Measurements from ENCODE around the gene FAM107B. TPM values are rescaled to one million over a fixed set of nuclear protein-coding genes. Genes with fewer than 3 reads are reported as not detected.
A peak's percentile ranks its signal among the peaks of the same experiment; 100 is the strongest.

FAM107B gene
- total and polyA plus RNA-seq, 4 donors: 24.9 to 58.1 (median 30.9) TPM

DNA sequence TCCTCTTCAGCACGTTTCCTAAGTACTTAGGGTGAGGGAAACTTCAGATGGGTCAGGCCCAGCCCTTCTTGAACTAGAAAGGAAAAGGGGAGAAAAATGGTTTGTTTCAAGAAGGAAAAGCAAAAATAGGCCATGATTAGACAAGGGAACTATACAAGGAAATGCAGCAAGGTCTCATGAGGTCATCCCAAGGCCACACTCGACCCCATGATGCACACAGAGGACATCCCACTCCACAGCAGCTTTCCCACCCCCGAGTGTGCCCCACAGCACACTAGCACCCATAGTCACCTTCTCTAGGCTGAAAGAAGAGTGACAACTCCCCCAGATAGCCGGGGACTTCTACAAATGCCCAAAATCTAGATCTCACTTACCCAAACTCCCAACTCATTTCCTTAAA lies 173.4 kb downstream of the FAM107B start:
- WGBS: 68% methylated on average over 4 of the region's 4 CpGs
- Histone ChIP-seq H3K4me3 (ENCODE audit: low read depth in 1 of 3, low read length in 3 of 3) (no peak overlapping the region), H3K27me3 (ENCODE audit: control insufficient read depth in 4 of 4, insufficient read depth in 4 of 4, low read length in 3 of 4) (no peaks in the 10 kb centered on the region), H3K9me3 (ENCODE audit: control insufficient read depth in 4 of 4, low read length in 3 of 4) (no peaks in the 10 kb centered on the region), H3K27ac (ENCODE audit: low read depth in 1 of 2, low read length in 2 of 2) (peak overlapping the region; percentile 7 to 68), H3K36me3 (ENCODE audit: control insufficient read depth in 4 of 4, insufficient read depth in 3 of 4, low read depth in 1 of 4, low read length in 3 of 4) (peaks cover 0 to 5% (median 1%) of the 10 kb centered on the region in 4 donors), H3K9ac (ENCODE audit: low read depth in 1 of 2, low read length in 2 of 2) (no peak overlapping the region), H3K4me1 (ENCODE audit: control insufficient read depth in 4 of 4, insufficient read depth in 4 of 4, low read length in 3 of 4) (peaks cover 5 to 48% (median 29%) of the 10 kb centered on the region in 4 donors)
- DNase-seq (ENCODE audit: low spot score): no peak
- TF ChIP-seq JUND (IDR thresholded peaks at IDR 0.05) (no peak), TAF1 (conservative IDR thresholded peaks at IDR 0.05) (no peak), RXRA (IDR thresholded peaks at IDR 0.05) (no peak), EGR1 (IDR thresholded peaks at IDR 0.05; ENCODE audit: low read depth in 2 of 2) (no peak), FOXA1 (IDR thresholded peaks at IDR 0.05) (no peak), GABPA (IDR thresholded peaks at IDR 0.05 in 1 of 2, conservative IDR thresholded peaks at IDR 0.05 in 1 of 2) (no peak), YY1 (IDR thresholded peaks at IDR 0.05) (no peak), SP1 (IDR thresholded peaks at IDR 0.05) (no peak), HNF4G (IDR thresholded peaks at IDR 0.05) (no peak)
- TF ChIP-seq, protein P1, sequence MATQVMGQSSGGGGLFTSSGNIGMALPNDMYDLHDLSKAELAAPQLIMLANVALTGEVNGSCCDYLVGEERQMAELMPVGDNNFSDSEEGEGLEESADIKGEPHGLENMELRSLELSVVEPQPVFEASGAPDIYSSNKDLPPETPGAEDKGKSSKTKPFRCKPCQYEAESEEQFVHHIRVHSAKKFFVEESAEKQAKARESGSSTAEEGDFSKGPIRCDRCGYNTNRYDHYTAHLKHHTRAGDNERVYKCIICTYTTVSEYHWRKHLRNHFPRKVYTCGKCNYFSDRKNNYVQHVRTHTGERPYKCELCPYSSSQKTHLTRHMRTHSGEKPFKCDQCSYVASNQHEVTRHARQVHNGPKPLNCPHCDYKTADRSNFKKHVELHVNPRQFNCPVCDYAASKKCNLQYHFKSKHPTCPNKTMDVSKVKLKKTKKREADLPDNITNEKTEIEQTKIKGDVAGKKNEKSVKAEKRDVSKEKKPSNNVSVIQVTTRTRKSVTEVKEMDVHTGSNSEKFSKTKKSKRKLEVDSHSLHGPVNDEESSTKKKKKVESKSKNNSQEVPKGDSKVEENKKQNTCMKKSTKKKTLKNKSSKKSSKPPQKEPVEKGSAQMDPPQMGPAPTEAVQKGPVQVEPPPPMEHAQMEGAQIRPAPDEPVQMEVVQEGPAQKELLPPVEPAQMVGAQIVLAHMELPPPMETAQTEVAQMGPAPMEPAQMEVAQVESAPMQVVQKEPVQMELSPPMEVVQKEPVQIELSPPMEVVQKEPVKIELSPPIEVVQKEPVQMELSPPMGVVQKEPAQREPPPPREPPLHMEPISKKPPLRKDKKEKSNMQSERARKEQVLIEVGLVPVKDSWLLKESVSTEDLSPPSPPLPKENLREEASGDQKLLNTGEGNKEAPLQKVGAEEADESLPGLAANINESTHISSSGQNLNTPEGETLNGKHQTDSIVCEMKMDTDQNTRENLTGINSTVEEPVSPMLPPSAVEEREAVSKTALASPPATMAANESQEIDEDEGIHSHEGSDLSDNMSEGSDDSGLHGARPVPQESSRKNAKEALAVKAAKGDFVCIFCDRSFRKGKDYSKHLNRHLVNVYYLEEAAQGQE (IDR thresholded peaks at IDR 0.05): no peak
- TF ChIP-seq, protein P2, sequence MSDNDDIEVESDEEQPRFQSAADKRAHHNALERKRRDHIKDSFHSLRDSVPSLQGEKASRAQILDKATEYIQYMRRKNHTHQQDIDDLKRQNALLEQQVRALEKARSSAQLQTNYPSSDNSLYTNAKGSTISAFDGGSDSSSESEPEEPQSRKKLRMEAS (IDR thresholded peaks at IDR 0.05): no peak
- TF ChIP-seq, protein P3, sequence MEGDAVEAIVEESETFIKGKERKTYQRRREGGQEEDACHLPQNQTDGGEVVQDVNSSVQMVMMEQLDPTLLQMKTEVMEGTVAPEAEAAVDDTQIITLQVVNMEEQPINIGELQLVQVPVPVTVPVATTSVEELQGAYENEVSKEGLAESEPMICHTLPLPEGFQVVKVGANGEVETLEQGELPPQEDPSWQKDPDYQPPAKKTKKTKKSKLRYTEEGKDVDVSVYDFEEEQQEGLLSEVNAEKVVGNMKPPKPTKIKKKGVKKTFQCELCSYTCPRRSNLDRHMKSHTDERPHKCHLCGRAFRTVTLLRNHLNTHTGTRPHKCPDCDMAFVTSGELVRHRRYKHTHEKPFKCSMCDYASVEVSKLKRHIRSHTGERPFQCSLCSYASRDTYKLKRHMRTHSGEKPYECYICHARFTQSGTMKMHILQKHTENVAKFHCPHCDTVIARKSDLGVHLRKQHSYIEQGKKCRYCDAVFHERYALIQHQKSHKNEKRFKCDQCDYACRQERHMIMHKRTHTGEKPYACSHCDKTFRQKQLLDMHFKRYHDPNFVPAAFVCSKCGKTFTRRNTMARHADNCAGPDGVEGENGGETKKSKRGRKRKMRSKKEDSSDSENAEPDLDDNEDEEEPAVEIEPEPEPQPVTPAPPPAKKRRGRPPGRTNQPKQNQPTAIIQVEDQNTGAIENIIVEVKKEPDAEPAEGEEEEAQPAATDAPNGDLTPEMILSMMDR (IDR thresholded peaks at IDR 0.05; ENCODE audit: low read depth, low read length, missing input control): no peak
- TF ChIP-seq, protein P4, sequence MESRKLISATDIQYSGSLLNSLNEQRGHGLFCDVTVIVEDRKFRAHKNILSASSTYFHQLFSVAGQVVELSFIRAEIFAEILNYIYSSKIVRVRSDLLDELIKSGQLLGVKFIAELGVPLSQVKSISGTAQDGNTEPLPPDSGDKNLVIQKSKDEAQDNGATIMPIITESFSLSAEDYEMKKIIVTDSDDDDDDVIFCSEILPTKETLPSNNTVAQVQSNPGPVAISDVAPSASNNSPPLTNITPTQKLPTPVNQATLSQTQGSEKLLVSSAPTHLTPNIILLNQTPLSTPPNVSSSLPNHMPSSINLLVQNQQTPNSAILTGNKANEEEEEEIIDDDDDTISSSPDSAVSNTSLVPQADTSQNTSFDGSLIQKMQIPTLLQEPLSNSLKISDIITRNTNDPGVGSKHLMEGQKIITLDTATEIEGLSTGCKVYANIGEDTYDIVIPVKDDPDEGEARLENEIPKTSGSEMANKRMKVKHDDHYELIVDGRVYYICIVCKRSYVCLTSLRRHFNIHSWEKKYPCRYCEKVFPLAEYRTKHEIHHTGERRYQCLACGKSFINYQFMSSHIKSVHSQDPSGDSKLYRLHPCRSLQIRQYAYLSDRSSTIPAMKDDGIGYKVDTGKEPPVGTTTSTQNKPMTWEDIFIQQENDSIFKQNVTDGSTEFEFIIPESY (IDR thresholded peaks at IDR 0.05): no peak

DNA sequence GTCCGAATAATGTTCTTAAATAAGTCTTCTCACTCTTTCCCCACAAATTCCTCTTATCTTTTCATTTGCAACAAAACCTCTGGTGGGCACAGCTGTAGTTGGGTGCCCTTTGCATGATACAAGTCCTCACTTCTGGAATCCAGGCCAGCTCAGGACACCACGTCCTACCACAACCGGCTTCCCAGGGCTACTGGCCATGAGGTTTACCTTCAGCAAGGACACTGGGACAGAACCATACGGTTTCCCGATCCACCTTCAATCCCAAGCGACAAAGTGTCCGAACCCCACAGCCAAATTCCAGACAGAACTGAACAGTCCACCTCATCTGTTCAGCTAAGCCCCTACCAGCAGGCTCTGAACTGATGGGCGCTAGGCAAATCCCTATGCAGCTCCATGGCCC lies 174.6 kb downstream of the FAM107B start:
- TF ChIP-seq, protein P3 (IDR thresholded peaks at IDR 0.05; ENCODE audit: low read depth, low read length, missing input control): no peak
- Histone ChIP-seq H3K4me1 (ENCODE audit: control insufficient read depth in 4 of 4, insufficient read depth in 4 of 4, low read length in 3 of 4) (peaks cover 5 to 53% (median 35%) of the 10 kb centered on the region in 4 donors), H3K36me3 (ENCODE audit: control insufficient read depth in 4 of 4, insufficient read depth in 3 of 4, low read depth in 1 of 4, low read length in 3 of 4) (peaks cover 0 to 5% (median 1%) of the 10 kb centered on the region in 4 donors), H3K9ac (ENCODE audit: low read depth in 1 of 2, low read length in 2 of 2) (no peak overlapping the region), H3K9me3 (ENCODE audit: control insufficient read depth in 4 of 4, low read length in 3 of 4) (no peaks in the 10 kb centered on the region), H3K27me3 (ENCODE audit: control insufficient read depth in 4 of 4, insufficient read depth in 4 of 4, low read length in 3 of 4) (no peaks in the 10 kb centered on the region), H3K4me3 (ENCODE audit: low read depth in 1 of 3, low read length in 3 of 3) (no peak overlapping the region), H3K27ac (ENCODE audit: low read depth in 1 of 2, low read length in 2 of 2) (no peak overlapping the region)
- no peak for DNase-seq (ENCODE audit: low spot score)
- WGBS: 89% methylated on average over 8 of the region's 8 CpGs
